Erythroblast (primary cell): ENCODE measurements around the gene MORC2.

ENCODE experiments used
- GATA1 ChIP-seq: IDR thresholded peaks from 2 replicates; pipeline ENCODE4 v1.6.1; 2011; ENCODE audit warnings: low read depth, mild to moderate bottlenecking, control low read depth, low read length, moderate library complexity
- POLR2A ChIP-seq: IDR thresholded peaks from 2 replicates; pipeline ENCODE4 v1.6.1; 2011; ENCODE audit warnings: mild to moderate bottlenecking, low read length

GRCh38 chr22:30990690-30991089, 22.1 kb upstream of the MORC2 start:
- TF ChIP-seq POLR2A (no peak), GATA1 (no peak)
